HepG2 (cell line): ENCODE results near the gene ERP44. TPM values are rescaled to one million over a fixed set of nuclear protein-coding genes. Genes with fewer than 3 reads are reported as not detected.

Experiments
- ATAC-seq: fragments of 200-7000 bp; cut with Tn5 transposase; 3 replicates; pipeline ENCODE4 v1.9.1; 2020; ENCODE audit warnings: mild to moderate bottlenecking, moderate library complexity
- BruUV-seq: library from RNA; stranded (reverse); fragments of 400-500 nt; replicated peaks from 2 replicates; lab custom pipeline; 2021; lab: Mats Ljungman, UMichigan
- CTCF ChIA-PET: fragments of 300-600 bp; formaldehyde crosslinking; extraction: SDS; loops from one replicate; lab custom pipeline; 2021; ENCODE audit warnings: low total read pairs, inconsistent platforms, low intra/inter-chr PET ratio; lab: Yijun Ruan, JAX
- POLR2A ChIA-PET: fragments of 350-600 bp; sonication (Branson Sonifier 250); formaldehyde crosslinking; loops from one replicate; lab custom pipeline; 2020; ENCODE audit warnings: antibody characterized with exemption, inconsistent platforms; lab: Yijun Ruan, JAX
- DNase-seq: peaks from one replicate; pipeline ENCODE4 v3.0.0-alpha.2; 2015; ENCODE audit warnings: low spot score
- FAIRE-seq: peaks from 3 replicates; lab custom pipeline; 2011; peaks lifted over from hg19 to GRCh38; lab: Jason Lieb, UNC
- H2AFZ ChIP-seq: one replicate; pipeline ENCODE4 v1.6.1; 2011; ENCODE audit warnings: low read length, inconsistent platforms
- H3K27ac ChIP-seq: fragments of 300-600 bp; 3 replicates; pipeline ENCODE4 v1.8.0; 2011; ENCODE audit warnings: mixed run types, mild to moderate bottlenecking, mixed read lengths, low read length, inconsistent platforms; ENCODE audit not compliant: insufficient read depth; ENCODE audit errors: extremely low read length
- H3K27me3 ChIP-seq, 2 experiments: fragments of 200-600 bp in 1 of 2; 2 replicates in 1 of 2; 3 replicates in 1 of 2; pipeline versions ENCODE4 v1.6.0 to v1.8.0; 2011; ENCODE audit warnings: low read length in 2 of 2, mild to moderate bottlenecking in 2 of 2, moderate library complexity in 2 of 2, inconsistent platforms in 1 of 2; ENCODE audit not compliant: insufficient read depth in 2 of 2, control insufficient read depth in 1 of 2
- H3K36me3 ChIP-seq, 2 experiments: fragments of 200-600 bp in 1 of 2; replicated peaks in 1 of 2; 2 replicates in 1 of 2; 3 replicates in 1 of 2; pipeline versions ENCODE4 v1.5.1 to v1.8.0; 2011; ENCODE audit warnings: low read length in 2 of 2, inconsistent platforms in 1 of 2; ENCODE audit not compliant: insufficient read depth in 2 of 2, control insufficient read depth in 1 of 2
- H3K4me1 ChIP-seq: 2 replicates; pipeline ENCODE4 v1.5.1; 2012; ENCODE audit warnings: low read length, inconsistent platforms; ENCODE audit not compliant: insufficient read depth
- H3K4me2 ChIP-seq: 2 replicates; pipeline ENCODE4 v1.6.0; 2011; ENCODE audit warnings: low read depth, low read length, inconsistent platforms
- H3K4me3 ChIP-seq, 3 experiments: fragments of 200-600 bp in 1 of 3; sonication (generic), shearing (Covaris generic) in 1 of 3; replicated peaks in 1 of 3; 2 replicates each; pipeline ENCODE4 v1.5.1; 2011 to 2016; ENCODE audit warnings: low read length in 3 of 3, inconsistent platforms in 2 of 3, low read depth in 2 of 3, mild to moderate bottlenecking in 2 of 3, control low read depth in 1 of 3, mixed read lengths in 1 of 3; ENCODE audit not compliant: insufficient read depth in 1 of 3
- H3K79me2 ChIP-seq: one replicate; pipeline ENCODE4 v1.6.1; 2011; ENCODE audit warnings: low read length, inconsistent platforms; ENCODE audit not compliant: insufficient read depth
- H3K9ac ChIP-seq: 2 replicates; pipeline ENCODE4 v1.6.0; 2011; ENCODE audit warnings: mild to moderate bottlenecking, low read depth, low read length, inconsistent platforms; ENCODE audit not compliant: insufficient read depth
- H3K9me3 ChIP-seq: 2 replicates; pipeline ENCODE4 v1.5.1; 2012; ENCODE audit warnings: mild to moderate bottlenecking, low read length
- H4K20me1 ChIP-seq: 2 replicates; pipeline ENCODE4 v1.6.0; 2011; ENCODE audit warnings: inconsistent platforms, mild to moderate bottlenecking, low read length, moderate library complexity; ENCODE audit not compliant: insufficient read depth
- ATAD3A ChIP-seq: sonication (generic); formaldehyde crosslinking; IDR thresholded peaks from 2 replicates; pipeline ENCODE4 v1.4.0; 2020; ENCODE audit warnings: missing genetic modification reagents
- ATF7 ChIP-seq, 2 experiments: fragments of 450-650 bp in 1 of 2; sonication (generic) in 1 of 2; formaldehyde crosslinking in 1 of 2; IDR thresholded peaks; 2 replicates each; pipeline versions ENCODE4 v1.4.0 to v1.6.1; 2016 to 2020; ENCODE audit warnings: antibody characterized with exemption in 1 of 2, mild to moderate bottlenecking in 1 of 2, missing genetic modification reagents in 1 of 2
- GTF3A ChIP-seq: sonication (generic); formaldehyde crosslinking; conservative IDR thresholded peaks from 2 replicates; pipeline ENCODE4 v1.4.0; 2020; ENCODE audit warnings: mild to moderate bottlenecking, missing genetic modification reagents
- HMG20B ChIP-seq: conservative IDR thresholded peaks from 2 replicates; pipeline ENCODE4 v1.6.1; 2016; ENCODE audit warnings: missing genetic modification reagents, missing compliant biosample characterization
- JDP2 ChIP-seq: sonication (generic); formaldehyde crosslinking; IDR thresholded peaks from 2 replicates; pipeline ENCODE4 v1.8.1; 2022; ENCODE audit warnings: missing genetic modification reagents, borderline replicate concordance
- KLF16 ChIP-seq, 2 experiments: sonication (generic) in 1 of 2; formaldehyde crosslinking in 1 of 2; IDR thresholded peaks; 2 replicates each; pipeline versions ENCODE4 v1.6.1 to v1.8.0; 2016 to 2023; ENCODE audit warnings: missing genetic modification reagents in 2 of 2, missing compliant biosample characterization in 1 of 2
- MATR3 ChIP-seq: sonication (generic); formaldehyde crosslinking; IDR thresholded peaks from 2 replicates; pipeline ENCODE4 v1.4.0; 2020; ENCODE audit warnings: missing genetic modification reagents
- MTF2 ChIP-seq: sonication (generic); formaldehyde crosslinking; IDR thresholded peaks from 2 replicates; pipeline ENCODE4 v1.5.0; 2020; ENCODE audit warnings: missing genetic modification reagents, borderline replicate concordance
- NFATC3 ChIP-seq: sonication (generic); formaldehyde crosslinking; IDR thresholded peaks from 2 replicates; pipeline ENCODE4 v1.5.1; 2020; ENCODE audit warnings: mild to moderate bottlenecking, missing genetic modification reagents
- RCOR2 ChIP-seq: IDR thresholded peaks from 2 replicates; pipeline ENCODE4 v1.6.1; 2016; ENCODE audit warnings: missing biosample characterization, missing genetic modification reagents
- SAP130 ChIP-seq: IDR thresholded peaks from 2 replicates; pipeline ENCODE4 v1.6.1; 2016; ENCODE audit warnings: low read depth
- SIX1 ChIP-seq: sonication (generic); formaldehyde crosslinking; IDR thresholded peaks from 2 replicates; pipeline ENCODE4 v1.4.0; 2020; ENCODE audit warnings: missing genetic modification reagents, borderline replicate concordance
- SOX6 ChIP-seq, 2 experiments: fragments of 450-650 bp in 1 of 2; sonication (generic) in 1 of 2; formaldehyde crosslinking in 1 of 2; IDR thresholded peaks; 2 replicates each; pipeline versions ENCODE4 v1.4.0 to v1.6.1; 2017 to 2020; ENCODE audit warnings: antibody characterized with exemption in 1 of 2, mild to moderate bottlenecking in 1 of 2, missing genetic modification reagents in 1 of 2
- TGIF2 ChIP-seq: IDR thresholded peaks from 2 replicates; pipeline ENCODE4 v1.6.1; 2016; ENCODE audit warnings: control low read depth, missing compliant biosample characterization
- ZBTB7A ChIP-seq: sonication (generic); formaldehyde crosslinking; IDR thresholded peaks from 2 replicates; pipeline ENCODE4 v1.8.0; 2022; ENCODE audit warnings: mild to moderate bottlenecking, missing genetic modification reagents
- ZFP62 ChIP-seq: sonication (generic); formaldehyde crosslinking; IDR thresholded peaks from 2 replicates; pipeline ENCODE4 v1.4.0; 2020; ENCODE audit warnings: missing genetic modification reagents
- ZHX2 ChIP-seq, 2 experiments: sonication (generic) in 1 of 2; formaldehyde crosslinking in 1 of 2; IDR thresholded peaks; 2 replicates each; pipeline versions ENCODE4 v1.6.1 to v1.9.0; 2014 to 2022; ENCODE audit warnings: antibody characterized with exemption in 1 of 2, borderline replicate concordance in 1 of 2, inconsistent platforms in 1 of 2, low read depth in 1 of 2, missing genetic modification reagents in 1 of 2
- ZNF383 ChIP-seq: sonication (generic); formaldehyde crosslinking; IDR thresholded peaks from 2 replicates; pipeline ENCODE4 v1.4.0; 2020; ENCODE audit warnings: missing genetic modification reagents, mild to moderate bottlenecking, borderline replicate concordance
- ZNF652 ChIP-seq: IDR thresholded peaks from 2 replicates; pipeline ENCODE4 v1.6.1; 2016; ENCODE audit warnings: low read depth, borderline replicate concordance
- ZSCAN12 ChIP-seq: sonication (generic); formaldehyde crosslinking; IDR thresholded peaks from 2 replicates; pipeline ENCODE4 v1.9.0; 2021; ENCODE audit warnings: mild to moderate bottlenecking, missing genetic modification reagents
- WGBS: methylation state at CpG from one replicate; pipeline ENCODE4 v1.1.6; 2017; ENCODE audit warnings: low lambda C conversion rate; 5-methylcytosine and 5-hydroxymethylcytosine counted together
- in situ Hi-C: cut with HindIII; loops from 2 replicates; pipeline ENCODE4 v1.10.0; 2017; ENCODE audit warnings: low pct_unique_long_range_greater_than_20kb; ENCODE audit not compliant: extremely low pct_ligation_motif_present
- intact Hi-C: fragments of 100-400 bp; cut with micrococcal nuclease; formaldehyde crosslinking; loops from one replicate; pipeline ENCODE4 v1.10.0; 2022; ENCODE audit not compliant: unreplicated experiment
- polyA plus RNA-seq, 8 experiments: library from polyadenylated mRNA; depleted of rRNA in 3 of 8; stranded (reverse) in 7 of 8; unstranded in 1 of 8; fragments of >200 nt; fragmentation: Illumina TruSeq in 4 of 8; extraction: Trizol in 4 of 8; gene quantifications; 2 replicates each; pipeline versions ENCODE4 v1.2.1 to v1.2.3, GENCODE V29; 2011 to 2016; ENCODE audit warnings: low read depth in 4 of 8, missing spikeins in 1 of 8, mixed read lengths in 1 of 8; ENCODE audit not compliant: insufficient read depth in 1 of 8
- total RNA-seq, 5 experiments: library from RNA; depleted of rRNA; stranded (reverse); fragments of >200 nt; fragmentation: Illumina TruSeq; extraction: Trizol; gene quantifications; 2 replicates each; pipeline ENCODE4 v1.2.3, GENCODE V29; 2016; ENCODE audit warnings: low read depth in 1 of 5

Gene ERP44
- total and polyA plus RNA-seq, 2 of the 13 experiments (the other 11 are each of a cell fraction or from before 2014, with no cell fraction given) = 8.9 to 13.8 TPM

GRCh38 chr9:99973455-99973854 lies 125.3 kb downstream of the ERP44 start:
- DNase-seq (no peak), ATAC-seq (no peak), FAIRE-seq (no peak)
- H3K36me3 ChIP-seq = peaks cover 1 to 8% of the 10 kb centered on the region in 2 experiments; a peak in 2 of 5 replicates
- no peaks in the 10 kb centered on the region for H4K20me1 ChIP-seq
- POLR2A ChIA-PET = no interaction called here
- no TSS peak for BruUV-seq
- no peaks in the 10 kb centered on the region for H3K4me1 ChIP-seq
- no peak for TF ChIP-seq ZNF383 (CRISPR knock-in tag)
- TF ChIP-seq MATR3 (CRISPR knock-in tag) = no peak
- TF ChIP-seq GTF3A (CRISPR knock-in tag) = no peak
- no peak for TF ChIP-seq ZNF652 (CRISPR knock-in tag)
- TF ChIP-seq ZFP62 (CRISPR knock-in tag) = no peak
- TF ChIP-seq KLF16 (CRISPR knock-in tag; IDR thresholded peaks at IDR 0.05) = no peak
- TF ChIP-seq ZBTB7A (CRISPR knock-in tag) = no peak
- TF ChIP-seq NFATC3 = no peak
- no peak for TF ChIP-seq MTF2
- TF ChIP-seq HMG20B (CRISPR knock-in tag) = no peak
- no peak for TF ChIP-seq TGIF2 (CRISPR knock-in tag)
- no peak for TF ChIP-seq SOX6 (IDR thresholded peaks at IDR 0.05)
- TF ChIP-seq SOX6 (CRISPR knock-in tag; IDR thresholded peaks at IDR 0.05) = no peak
- TF ChIP-seq RCOR2 (CRISPR knock-in tag) = no peak
- TF ChIP-seq ZHX2 (IDR thresholded peaks at IDR 0.05; ENCODE audit: low read depth) = no peak
- no peak for TF ChIP-seq ZHX2 (CRISPR knock-in tag; IDR thresholded peaks at IDR 0.05; ENCODE audit: borderline replicate concordance)
- no peak for TF ChIP-seq ATAD3A
- TF ChIP-seq ZSCAN12 (CRISPR knock-in tag) = no peak
- TF ChIP-seq JDP2 (CRISPR knock-in tag) = no peak
- TF ChIP-seq SAP130 (CRISPR knock-in tag) = no peak
- TF ChIP-seq ATF7 (IDR thresholded peaks at IDR 0.05) = no peak
- no peak for TF ChIP-seq ATF7 (CRISPR knock-in tag; IDR thresholded peaks at IDR 0.05)
- TF ChIP-seq SIX1 = no peak
- no peaks in the 10 kb centered on the region for H3K27me3 ChIP-seq
- no peaks in the 10 kb centered on the region for H3K9me3 ChIP-seq
- 99% methylated on average over 3 of the region's 3 CpGs for WGBS
- no peak overlapping the region for H3K9ac ChIP-seq
- CTCF ChIA-PET = no interaction called here
- H3K27ac ChIP-seq = no peak overlapping the region
- H3K4me3 ChIP-seq = no peak overlapping the region
- H2AFZ ChIP-seq = no peak overlapping the region
- in situ Hi-C loops (no loop called here), intact Hi-C loops (no loop called here)
- H3K79me2 ChIP-seq = no peaks in the 10 kb centered on the region
- H3K4me2 ChIP-seq = no peak overlapping the region
